DND-41 (cell line): ENCODE results near the gene USP34.

ENCODE experiments used
- ATAC-seq: fragments of 200-7000 bp; cut with Tn5 transposase; 3 replicates; pipeline ENCODE4 v1.9.1; 2021; ENCODE audit warnings: low read depth; ENCODE audit not compliant: insufficient read depth
- DNase-seq: peaks from one replicate; pipeline ENCODE4 v3.0.0-alpha.2; 2020
- H2AFZ ChIP-seq: 2 replicates; pipeline ENCODE4 v1.6.0; 2012; ENCODE audit warnings: low read depth, low read length
- H3K27ac ChIP-seq: 2 replicates; pipeline ENCODE4 v1.5.1; 2012; ENCODE audit warnings: low read length, inconsistent platforms
- H3K27me3 ChIP-seq: fragments of 200-600 bp; sonication (generic); 2 replicates; pipeline ENCODE4 v1.6.0; 2012; ENCODE audit warnings: low read length, mild to moderate bottlenecking, inconsistent platforms; ENCODE audit not compliant: insufficient read depth, poor library complexity
- H3K36me3 ChIP-seq: 2 replicates; pipeline ENCODE4 v1.5.1; 2012; ENCODE audit warnings: low read length, inconsistent platforms; ENCODE audit not compliant: insufficient read depth
- H3K4me1 ChIP-seq: 2 replicates; pipeline ENCODE4 v1.5.1; 2012; ENCODE audit warnings: mild to moderate bottlenecking, low read length; ENCODE audit not compliant: insufficient read depth
- H3K4me2 ChIP-seq: 2 replicates; pipeline ENCODE4 v1.6.0; 2012; ENCODE audit warnings: mild to moderate bottlenecking, moderate library complexity, low read length, inconsistent platforms; ENCODE audit not compliant: insufficient read depth
- H3K4me3 ChIP-seq, 2 experiments: fragments of 200-600 bp in 1 of 2; shearing (Covaris generic) in 1 of 2; 2 replicates each; pipeline ENCODE4 v1.5.1; 2012 to 2016; ENCODE audit warnings: inconsistent platforms in 2 of 2, low read length in 2 of 2, mild to moderate bottlenecking in 2 of 2, low read depth in 1 of 2, moderate library complexity in 1 of 2
- H3K79me2 ChIP-seq: 2 replicates; pipeline ENCODE4 v1.6.0; 2012; ENCODE audit warnings: low read length, inconsistent platforms; ENCODE audit not compliant: insufficient read depth
- H3K9ac ChIP-seq: 2 replicates; pipeline ENCODE4 v1.6.0; 2012; ENCODE audit warnings: low read depth, mild to moderate bottlenecking, inconsistent platforms, low read length, moderate library complexity
- H3K9me3 ChIP-seq: 2 replicates; pipeline ENCODE4 v1.5.1; 2012; ENCODE audit warnings: low read length, moderate library complexity, mild to moderate bottlenecking, inconsistent platforms; ENCODE audit not compliant: insufficient read depth, severe bottlenecking
- H4K20me1 ChIP-seq: 2 replicates; pipeline ENCODE4 v1.6.0; 2012; ENCODE audit warnings: low read length; ENCODE audit not compliant: insufficient read depth
- EZH2 ChIP-seq: IDR thresholded peaks from 3 replicates; pipeline ENCODE4 v1.6.1; 2012; ENCODE audit warnings: borderline replicate concordance, low read depth, mild to moderate bottlenecking, moderate library complexity, low read length, inconsistent platforms; ENCODE audit not compliant: severe bottlenecking
- TF ChIP-seq, protein P1 (sequence below): IDR thresholded peaks from 2 replicates; pipeline ENCODE4 v1.5.1; 2012; ENCODE audit warnings: borderline replicate concordance, low read length, moderate library complexity, mild to moderate bottlenecking; ENCODE audit not compliant: poor library complexity, severe bottlenecking; ENCODE audit errors: extremely low read depth

Gene USP34

DNA sequence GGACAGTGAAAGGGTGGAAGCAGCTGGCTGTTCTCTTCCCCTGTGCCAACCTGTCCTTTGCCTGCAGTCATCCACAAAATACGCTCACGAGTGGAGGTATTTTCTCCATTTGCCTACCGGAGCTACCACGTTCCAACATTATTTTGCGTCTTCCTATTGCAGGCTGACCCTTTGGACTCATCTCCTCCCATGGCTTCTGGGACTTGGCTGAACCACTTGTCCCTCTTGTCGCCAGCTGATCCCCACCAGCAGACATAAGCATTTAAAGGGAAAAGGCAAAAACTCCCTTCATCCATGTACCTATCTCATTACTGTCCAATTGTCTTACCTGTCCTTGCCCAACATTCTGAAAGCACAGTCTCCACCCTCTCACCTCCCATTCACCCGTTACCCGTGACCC is 295.9 kb downstream of the USP34 start:
- ATAC-seq (no peak), DNase-seq (no peak)
- peaks cover 28% of the 10 kb centered on the region for H3K79me2 ChIP-seq
- peaks cover 14% of the 10 kb centered on the region for H3K36me3 ChIP-seq
- H3K27me3 ChIP-seq = no peaks in the 10 kb centered on the region
- no peak overlapping the region for H3K4me3 ChIP-seq
- no peak overlapping the region for H3K4me2 ChIP-seq
- peaks cover 7% of the 10 kb centered on the region; the same call in 1 of the 2 replicates for H4K20me1 ChIP-seq
- no peak overlapping the region for H3K27ac ChIP-seq
- H3K4me1 ChIP-seq = peaks cover 30% of the 10 kb centered on the region
- H3K9ac ChIP-seq = no peak overlapping the region
- no peak for TF ChIP-seq EZH2
- TF ChIP-seq, protein P1, sequence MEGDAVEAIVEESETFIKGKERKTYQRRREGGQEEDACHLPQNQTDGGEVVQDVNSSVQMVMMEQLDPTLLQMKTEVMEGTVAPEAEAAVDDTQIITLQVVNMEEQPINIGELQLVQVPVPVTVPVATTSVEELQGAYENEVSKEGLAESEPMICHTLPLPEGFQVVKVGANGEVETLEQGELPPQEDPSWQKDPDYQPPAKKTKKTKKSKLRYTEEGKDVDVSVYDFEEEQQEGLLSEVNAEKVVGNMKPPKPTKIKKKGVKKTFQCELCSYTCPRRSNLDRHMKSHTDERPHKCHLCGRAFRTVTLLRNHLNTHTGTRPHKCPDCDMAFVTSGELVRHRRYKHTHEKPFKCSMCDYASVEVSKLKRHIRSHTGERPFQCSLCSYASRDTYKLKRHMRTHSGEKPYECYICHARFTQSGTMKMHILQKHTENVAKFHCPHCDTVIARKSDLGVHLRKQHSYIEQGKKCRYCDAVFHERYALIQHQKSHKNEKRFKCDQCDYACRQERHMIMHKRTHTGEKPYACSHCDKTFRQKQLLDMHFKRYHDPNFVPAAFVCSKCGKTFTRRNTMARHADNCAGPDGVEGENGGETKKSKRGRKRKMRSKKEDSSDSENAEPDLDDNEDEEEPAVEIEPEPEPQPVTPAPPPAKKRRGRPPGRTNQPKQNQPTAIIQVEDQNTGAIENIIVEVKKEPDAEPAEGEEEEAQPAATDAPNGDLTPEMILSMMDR = no peak
- H3K9me3 ChIP-seq = no peaks in the 10 kb centered on the region
- H2AFZ ChIP-seq = no peak overlapping the region

DNA sequence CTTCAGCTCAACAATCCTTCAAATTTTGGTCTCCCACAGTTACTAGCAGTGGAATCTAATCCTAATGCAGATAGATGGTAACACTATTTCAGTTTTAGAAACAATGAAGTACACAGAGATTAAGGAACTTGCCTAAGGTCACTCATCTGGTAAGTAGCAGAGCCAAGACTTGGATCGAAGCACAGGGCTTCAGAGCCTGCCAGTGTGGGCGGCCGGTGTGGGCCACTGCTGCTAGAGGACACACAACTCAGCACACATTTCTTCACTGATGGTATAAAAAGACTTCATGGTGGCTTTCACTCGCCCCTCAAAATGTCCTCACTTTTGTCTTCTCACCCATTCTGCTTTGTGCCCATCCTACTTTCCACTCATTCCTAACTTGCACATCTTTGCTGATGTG is 297.8 kb downstream of the USP34 start:
- DNase-seq = no peak
- Histone ChIP-seq H3K4me1 (peaks cover 11% of the 10 kb centered on the region), H3K79me2 (peaks cover 8% of the 10 kb centered on the region)

DNA sequence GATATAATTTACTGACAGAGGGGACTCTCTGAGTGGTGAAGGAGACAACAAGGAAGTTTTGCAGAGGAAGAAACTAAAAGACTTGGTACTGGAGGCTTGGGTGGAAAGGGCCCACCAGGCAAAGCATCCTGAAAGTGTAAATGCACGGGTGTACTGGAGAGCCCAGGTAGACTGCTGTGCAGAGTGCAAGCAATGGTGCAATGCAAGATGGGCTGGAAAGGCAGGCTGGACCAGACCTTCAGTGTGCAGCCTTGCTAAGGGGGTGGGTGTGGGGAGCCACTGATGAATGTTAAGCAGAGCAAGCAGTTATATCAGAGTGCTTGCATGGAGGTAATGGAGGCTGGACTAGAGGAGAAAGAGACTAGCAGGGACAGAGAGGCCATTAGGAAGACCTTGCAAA is 298.2 kb downstream of the USP34 start:
- peaks cover 9% of the 10 kb centered on the region for H3K4me1 ChIP-seq
- no peak overlapping the region for H3K27ac ChIP-seq
- no peak overlapping the region for H3K9ac ChIP-seq
- no peak overlapping the region for H3K4me2 ChIP-seq
- H3K9me3 ChIP-seq = no peaks in the 10 kb centered on the region
- H4K20me1 ChIP-seq = no peaks in the 10 kb centered on the region
- no peak for ATAC-seq
- DNase-seq = no peak
- peaks cover 4% of the 10 kb centered on the region for H3K79me2 ChIP-seq
- no peak overlapping the region for H2AFZ ChIP-seq
- TF ChIP-seq, protein P1 = no peak
- TF ChIP-seq EZH2 = no peak
- H3K27me3 ChIP-seq = no peaks in the 10 kb centered on the region
- no peaks in the 10 kb centered on the region; the same call in 1 of the 2 replicates for H3K36me3 ChIP-seq
- no peak overlapping the region for H3K4me3 ChIP-seq

More for the DNA sequence above, 297.8 kb downstream of the USP34 start:
- H3K27ac ChIP-seq = no peak overlapping the region
- H4K20me1 ChIP-seq = no peaks in the 10 kb centered on the region
- no peak overlapping the region for H3K4me3 ChIP-seq
- ATAC-seq = no peak
- H3K36me3 ChIP-seq = no peaks in the 10 kb centered on the region; the same call in 1 of the 2 replicates
- no peak overlapping the region for H3K9ac ChIP-seq
- no peaks in the 10 kb centered on the region for H3K27me3 ChIP-seq
- no peak overlapping the region for H3K4me2 ChIP-seq
- H3K9me3 ChIP-seq = no peaks in the 10 kb centered on the region
- TF ChIP-seq EZH2 = no peak
- TF ChIP-seq, protein P1 = no peak
- no peak overlapping the region for H2AFZ ChIP-seq

DNA sequence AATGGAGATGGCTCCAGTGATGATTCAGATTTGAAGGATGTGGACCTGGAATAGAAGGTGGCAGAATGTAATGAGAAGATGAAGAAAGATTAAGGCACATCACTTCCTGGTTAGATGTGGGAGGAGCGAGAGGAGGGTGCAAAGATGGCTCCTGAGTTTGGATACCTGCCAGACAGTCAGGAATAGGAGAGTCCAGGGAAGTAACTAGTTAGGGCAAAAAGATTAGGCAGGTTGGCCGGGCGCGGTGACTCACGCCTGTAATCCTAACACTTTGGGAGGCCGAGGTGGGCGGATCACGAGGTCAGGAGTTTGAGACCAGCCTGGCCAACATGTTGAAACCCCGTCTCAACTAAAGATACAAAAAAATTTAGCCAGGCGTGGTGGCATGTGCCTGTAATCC is 303.3 kb downstream of the USP34 start:
- H2AFZ ChIP-seq = 0 out of 2 replicates have a peak overlapping the region, but pooled peaks have one; percentile 4
- DNase-seq (no peak), ATAC-seq (no peak)
- H3K79me2 ChIP-seq = no peaks in the 10 kb centered on the region
- H3K4me1 ChIP-seq = no peaks in the 10 kb centered on the region
- no peak for TF ChIP-seq EZH2
- TF ChIP-seq, protein P1 = no peak
- H4K20me1 ChIP-seq = no peaks in the 10 kb centered on the region
- no peak overlapping the region for H3K4me2 ChIP-seq
- no peaks in the 10 kb centered on the region for H3K36me3 ChIP-seq
- H3K9ac ChIP-seq = no peak overlapping the region
- no peaks in the 10 kb centered on the region for H3K27me3 ChIP-seq
- no peak overlapping the region for H3K27ac ChIP-seq
- no peaks in the 10 kb centered on the region for H3K9me3 ChIP-seq
- H3K4me3 ChIP-seq = no peak overlapping the region
